ENCODE results near the gene ZC3H7A. TPM values are rescaled to one million over a fixed set of nuclear protein-coding genes. Genes with fewer than 3 reads are reported as not detected.

ZC3H7A gene
- total and polyA plus RNA-seq, 2 of the 13 experiments (the other 11 are each of a cell fraction or from before 2014, with no cell fraction given): 29.2 to 36.8 TPM

GRCh38 chr16:11825520-11826165 lies 28.6 kb upstream of the ZC3H7A start (continued):
- TF ChIP-seq ZNF687 (CRISPR knock-in tag; IDR thresholded peaks at IDR 0.05) (peak; percentile 41; the same call in 1 of the 2 replicates), SKI (IDR thresholded peaks at IDR 0.05; ENCODE audit: partially characterized antibody) (peak; percentile 71), RCOR2 (CRISPR knock-in tag; IDR thresholded peaks at IDR 0.05) (peak; percentile 37; the same call in 1 of the 2 replicates), ZNF629 (CRISPR knock-in tag; conservative IDR thresholded peaks at IDR 0.05) (peak; percentile 44; the same call in 1 of the 2 replicates), KDM1A (CRISPR knock-in tag; IDR thresholded peaks at IDR 0.05) (peak; percentile 20; the same call in 1 of the 2 replicates), PHF21A (CRISPR knock-in tag; IDR thresholded peaks at IDR 0.05) (peak; percentile 54; the same call in 1 of the 2 replicates), RXRA (CRISPR knock-in tag; IDR thresholded peaks at IDR 0.05) (0 out of 2 replicates have a peak, but pooled peaks have one; percentile 34), LCORL (IDR thresholded peaks at IDR 0.05) (peak; percentile 48), LCORL (CRISPR knock-in tag; IDR thresholded peaks at IDR 0.05) (0 out of 2 replicates have a peak, but pooled peaks have one; percentile 19), GFI1 (CRISPR knock-in tag; IDR thresholded peaks at IDR 0.05; ENCODE audit: borderline replicate concordance) (peak; percentile 84), ZNF3 (CRISPR knock-in tag; IDR thresholded peaks at IDR 0.05) (0 out of 2 replicates have a peak, but pooled peaks have one; percentile 34), TRIM24 (CRISPR knock-in tag; IDR thresholded peaks at IDR 0.05) (0 out of 2 replicates have a peak, but pooled peaks have one; percentile 46), RAD21 (CRISPR knock-in tag; IDR thresholded peaks at IDR 0.05) (peak; percentile 14; the same call in 1 of the 2 replicates), ZNF263 (CRISPR knock-in tag; IDR thresholded peaks at IDR 0.05) (peak; percentile 59; the same call in 1 of the 2 replicates)

All from HepG2 (cell line).